GM10248 (cell line): Measurements from ENCODE around the gene PRDM16.

Experiments
- CTCF ChIA-PET: fragments of 300-600 bp; sonication (Branson Sonifier 250); formaldehyde crosslinking; extraction: SDS; loops from one replicate; lab custom pipeline; 2021; ENCODE audit warnings: antibody characterized with exemption; lab: Yijun Ruan, JAX
- POLR2A ChIA-PET: fragments of 350-650 bp; sonication (Branson Sonifier 250); formaldehyde crosslinking; extraction: SDS; loops from one replicate; lab custom pipeline; 2020; ENCODE audit warnings: antibody characterized with exemption; lab: Yijun Ruan, JAX
- DNase-seq: peaks from one replicate; pipeline ENCODE4 v3.0.0; 2012; ENCODE audit errors: extremely low spot score
- CTCF ChIP-seq: IDR thresholded peaks from 2 replicates; pipeline ENCODE4 v1.5.1; 2012; ENCODE audit warnings: mild to moderate bottlenecking, low read depth; ENCODE audit errors: extremely low read depth, missing control alignments, control extremely low read depth

The PRDM16 gene

DNA sequence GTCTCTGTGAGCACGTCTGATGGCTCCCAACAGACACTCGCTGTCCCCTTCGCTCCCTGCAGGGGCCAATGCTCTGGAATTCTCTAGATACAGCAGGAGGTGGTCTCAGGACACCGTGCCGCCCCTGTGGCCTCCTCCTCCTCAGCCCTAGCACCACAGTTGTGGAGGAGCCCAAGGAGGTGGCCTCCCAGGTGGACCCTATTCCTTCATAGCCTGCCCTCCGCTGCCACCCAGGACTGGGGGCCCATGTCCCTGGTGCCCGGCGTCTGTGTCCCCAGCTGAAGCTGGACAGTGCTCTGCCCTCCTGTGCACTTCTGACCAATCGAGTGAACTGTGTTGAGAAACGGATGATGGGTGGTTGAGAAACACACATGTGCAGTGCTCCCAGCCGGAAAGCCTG, 235.7 kb downstream of the PRDM16 start:
- TF ChIP-seq CTCF, result no peak
- no peak for DNase-seq
- POLR2A ChIA-PET, result no interaction called here
- CTCF ChIA-PET, result no interaction called here

DNA sequence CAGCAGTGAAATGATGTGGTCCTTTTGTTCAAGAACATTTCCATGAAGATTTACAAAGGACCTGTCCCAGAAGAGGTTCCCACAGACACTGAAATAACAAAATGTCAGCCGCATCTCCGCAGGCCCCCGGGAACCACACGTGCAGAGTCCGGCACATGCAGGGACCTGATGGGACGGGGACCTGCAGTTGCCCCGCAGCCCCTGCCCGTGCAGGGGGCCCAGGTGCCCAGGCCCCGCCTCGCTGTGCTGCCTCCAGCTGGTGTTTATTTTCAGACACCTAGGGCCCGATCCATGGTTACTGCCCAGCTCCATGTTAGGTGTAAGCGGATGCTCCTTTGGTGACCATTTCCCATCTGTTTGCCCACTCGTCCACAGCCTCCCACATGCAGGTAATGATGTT, 236.2 kb downstream of the PRDM16 start:
- ChIA-PET CTCF (no interaction called here), POLR2A (no interaction called here)
- TF ChIP-seq CTCF, result no peak
- no peak for DNase-seq

- POLR2A ChIA-PET, result no interaction called here
- TF ChIP-seq CTCF, result no peak
- CTCF ChIA-PET, result no interaction called here
- DNase-seq, result no peak
Measured at GRCh38 chr1:3306583-3307291, 237.7 kb downstream of the PRDM16 start.

GRCh38 chr1:3307359-3307758, 238.4 kb downstream of the PRDM16 start:
- no peak for TF ChIP-seq CTCF
- ChIA-PET CTCF (no interaction called here), POLR2A (no interaction called here)
- no peak for DNase-seq

DNA sequence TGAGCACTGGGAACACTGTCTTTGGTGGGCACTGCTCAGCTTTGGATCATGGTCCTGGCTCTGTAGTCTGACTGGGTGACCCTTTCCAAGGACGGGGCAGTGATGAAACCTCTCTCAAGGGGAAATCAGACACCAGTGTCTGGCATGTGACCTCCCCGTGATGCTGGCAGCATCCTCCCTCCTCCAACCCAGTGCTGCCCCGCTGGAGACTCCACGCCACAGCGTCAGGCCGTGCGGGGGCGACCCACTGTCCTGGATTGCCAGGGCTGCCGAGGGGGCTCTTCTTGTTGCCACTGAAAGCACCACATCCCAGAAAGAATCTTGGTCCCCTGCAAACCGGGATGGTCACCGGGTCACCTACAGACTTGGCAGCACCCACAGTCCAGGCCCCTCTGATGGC, 239.1 kb downstream of the PRDM16 start:
- POLR2A ChIA-PET, result no interaction called here
- CTCF ChIA-PET, result no interaction called here
- TF ChIP-seq CTCF, result no peak
- DNase-seq, result no peak

DNA sequence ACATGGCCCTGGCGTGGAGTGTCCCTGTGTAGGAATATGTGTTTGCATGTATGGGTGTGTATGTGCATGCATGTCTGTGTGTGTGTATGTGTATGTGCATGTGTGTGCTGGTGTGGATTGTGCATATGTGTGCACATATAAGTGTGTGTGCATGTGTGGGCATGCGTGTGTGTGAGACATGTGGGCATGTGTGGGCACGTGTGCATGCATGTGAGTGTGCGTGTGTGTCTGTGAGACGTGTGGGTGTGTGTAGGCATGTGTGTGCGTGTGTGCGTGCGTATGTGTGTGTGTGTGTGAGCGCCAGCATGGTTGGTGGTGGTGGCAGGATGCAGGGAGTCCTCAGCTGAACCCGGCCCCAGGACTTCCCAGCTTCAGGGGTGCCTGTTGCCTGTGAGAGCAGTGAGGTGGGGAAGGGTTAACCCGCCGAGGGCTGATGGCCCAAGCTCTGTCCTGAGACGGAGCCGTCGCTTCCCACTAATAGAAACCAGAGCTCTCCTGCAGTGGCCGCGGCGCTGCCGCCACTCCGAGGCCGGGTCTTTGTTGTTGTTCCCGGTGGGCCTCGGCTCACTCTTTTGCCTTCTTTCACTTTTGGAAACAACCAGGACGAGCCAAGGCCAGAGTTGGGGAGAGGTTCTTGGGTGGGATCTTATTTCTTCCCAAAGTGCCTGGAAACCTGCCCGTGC, 241.9 kb downstream of the PRDM16 start:
- DNase-seq, result no peak
- POLR2A ChIA-PET, result no interaction called here
- TF ChIP-seq CTCF, result no peak
- CTCF ChIA-PET, result no interaction called here
